Measurements from ENCODE around the gene MOCS3.

Gene MOCS3

DNA sequence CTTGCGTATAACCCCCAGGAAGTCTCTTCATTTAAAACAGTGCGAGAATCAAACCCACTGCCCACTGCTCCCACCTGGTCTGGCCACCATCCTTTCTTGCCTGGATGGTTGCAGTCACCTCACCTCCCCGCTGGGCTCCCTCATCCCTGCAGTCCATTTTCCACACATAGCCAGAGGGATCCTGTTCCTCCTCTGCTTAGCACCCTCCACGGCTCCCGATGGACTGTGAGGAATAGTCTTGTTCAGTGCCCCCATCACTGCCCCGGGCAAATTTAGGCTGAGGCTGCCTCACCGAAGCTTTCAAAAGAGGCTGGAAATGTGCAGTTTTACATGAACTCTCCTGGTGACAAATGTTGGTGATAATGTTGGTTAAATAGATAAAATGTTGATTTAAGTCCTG lies 46.6 kb downstream of the MOCS3 start:
- H3K4me3 ChIP-seq (ENCODE audit: low read length): no peak overlapping the region
- no peak for TF ChIP-seq ZNF274 (IDR thresholded peaks at IDR 0.05; ENCODE audit: low read depth, low read length)

DNA sequence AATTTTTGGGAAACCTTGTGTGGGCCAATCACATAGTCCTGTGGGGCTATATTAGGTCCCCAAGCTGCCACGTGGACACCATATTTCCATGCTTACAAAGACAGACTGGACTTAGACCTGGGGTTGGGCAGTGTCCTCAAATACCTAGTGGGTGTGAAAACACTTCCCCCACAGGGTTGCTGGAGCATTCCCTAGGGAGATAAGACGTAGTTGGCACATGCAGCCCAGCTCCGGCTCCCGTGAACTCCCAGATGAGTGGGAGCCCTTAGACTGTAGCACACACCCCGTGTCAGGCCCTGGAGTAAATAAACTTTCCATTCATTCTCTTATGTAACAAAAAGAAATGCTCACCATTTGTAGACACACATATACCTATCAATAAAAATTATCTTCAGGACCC lies 50.1 kb downstream of the MOCS3 start:
- no peak for TF ChIP-seq ZNF274 (IDR thresholded peaks at IDR 0.05; ENCODE audit: low read depth, low read length)
- H3K4me3 ChIP-seq (ENCODE audit: low read length): no peak overlapping the region

DNA sequence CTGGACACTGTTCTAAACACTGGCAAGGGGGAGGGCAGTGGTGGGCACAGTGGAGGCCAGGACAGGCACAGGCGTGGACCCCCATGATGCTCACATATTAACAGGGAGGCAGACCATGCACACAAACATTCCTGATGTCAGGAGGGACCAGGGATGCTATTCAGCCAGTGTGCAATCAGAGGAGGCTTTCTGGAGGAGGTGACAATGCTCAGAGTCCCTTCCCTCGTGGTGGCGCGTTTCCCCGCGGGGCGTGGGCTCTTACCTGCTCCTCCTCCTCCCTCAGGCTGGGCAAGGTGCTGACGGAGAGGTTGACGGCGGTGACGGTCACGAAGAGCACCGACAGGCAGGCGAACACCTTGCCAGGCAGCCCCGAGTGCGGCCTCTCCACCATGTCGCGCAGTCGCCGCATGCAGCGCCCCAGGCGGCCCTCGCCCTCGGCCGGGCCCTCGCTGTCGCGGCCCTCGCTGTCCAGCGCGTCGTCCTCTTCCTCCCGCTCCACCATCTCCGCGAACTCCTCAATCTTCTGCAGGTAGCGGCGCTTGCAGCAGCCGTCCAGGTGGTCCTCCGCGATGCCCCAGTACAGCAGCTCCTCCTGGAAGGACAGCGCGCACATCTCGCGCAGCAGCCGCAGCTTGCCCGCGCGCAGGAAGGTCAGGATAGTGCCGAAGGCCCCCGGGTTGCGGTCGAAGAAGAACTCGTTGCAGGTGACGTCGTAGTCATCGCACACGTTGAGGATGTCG lies 50.9 kb downstream of the MOCS3 start:
- no peak for TF ChIP-seq ZNF274 (IDR thresholded peaks at IDR 0.05; ENCODE audit: low read depth, low read length)
- H3K4me3 ChIP-seq (ENCODE audit: low read length): no peak overlapping the region

DNA sequence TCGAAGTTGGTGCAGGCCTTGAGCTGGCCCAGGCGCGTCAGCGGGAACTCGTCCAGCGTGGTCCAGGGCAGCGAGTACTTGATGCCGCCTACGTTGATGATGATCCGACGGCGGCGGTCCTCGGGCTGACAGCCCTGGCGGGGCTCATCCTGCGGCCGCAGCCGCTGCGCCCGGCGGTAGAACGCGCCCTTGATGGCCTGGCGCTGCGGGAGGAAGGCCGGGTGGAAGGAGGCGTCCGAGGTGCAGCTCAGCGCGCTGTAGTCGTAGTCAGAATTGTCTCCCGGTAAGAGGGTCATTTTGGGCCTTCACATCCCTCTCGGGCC lies 51.4 kb downstream of the MOCS3 start:
- TF ChIP-seq ZNF274 (IDR thresholded peaks at IDR 0.05; ENCODE audit: low read depth, low read length): no peak
- no peak overlapping the region for H3K4me3 ChIP-seq (ENCODE audit: low read length)

DNA sequence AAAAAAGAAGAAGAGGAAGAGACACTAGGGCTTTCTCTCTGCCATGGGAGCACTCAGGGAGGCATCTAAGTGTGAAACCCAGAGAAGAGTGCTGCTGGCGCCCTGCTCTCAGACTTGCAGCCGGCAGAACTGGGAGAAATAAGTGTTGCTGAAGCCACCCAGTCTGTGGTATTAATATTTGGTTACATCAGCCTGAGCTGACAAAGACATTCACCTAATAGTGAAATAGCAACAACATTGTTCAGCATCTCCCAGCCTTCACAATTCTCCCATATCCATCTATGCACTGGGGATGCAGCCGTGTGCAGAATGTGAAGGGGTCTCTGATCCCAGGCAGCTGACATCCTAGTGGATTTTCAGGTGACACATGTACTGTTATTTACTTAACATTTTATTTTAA lies 52.3 kb downstream of the MOCS3 start:
- TF ChIP-seq ZNF274 (IDR thresholded peaks at IDR 0.05; ENCODE audit: low read depth, low read length): no peak
- H3K4me3 ChIP-seq (ENCODE audit: low read length): no peak overlapping the region

DNA sequence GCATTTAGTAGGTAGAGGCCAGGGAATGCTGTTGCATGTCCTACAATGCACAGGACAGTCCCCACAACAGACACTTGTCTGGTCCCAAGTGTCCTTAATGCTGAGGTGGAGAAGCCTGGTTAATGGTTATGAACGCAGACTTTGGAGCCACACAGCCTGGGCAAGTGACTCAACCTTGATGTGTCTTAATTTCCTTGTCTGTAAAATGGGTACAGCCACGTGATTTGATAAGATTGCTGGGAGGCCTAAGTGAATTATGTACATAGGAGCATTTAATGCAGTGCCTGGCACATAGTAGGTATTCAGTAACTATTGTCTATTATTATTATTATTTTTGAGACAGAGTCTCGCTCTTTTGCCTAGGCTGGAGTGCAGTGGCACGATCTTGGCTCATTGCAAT lies 52.9 kb downstream of the MOCS3 start:
- TF ChIP-seq ZNF274 (IDR thresholded peaks at IDR 0.05; ENCODE audit: low read depth, low read length): no peak
- H3K4me3 ChIP-seq (ENCODE audit: low read length): no peak overlapping the region

DNA sequence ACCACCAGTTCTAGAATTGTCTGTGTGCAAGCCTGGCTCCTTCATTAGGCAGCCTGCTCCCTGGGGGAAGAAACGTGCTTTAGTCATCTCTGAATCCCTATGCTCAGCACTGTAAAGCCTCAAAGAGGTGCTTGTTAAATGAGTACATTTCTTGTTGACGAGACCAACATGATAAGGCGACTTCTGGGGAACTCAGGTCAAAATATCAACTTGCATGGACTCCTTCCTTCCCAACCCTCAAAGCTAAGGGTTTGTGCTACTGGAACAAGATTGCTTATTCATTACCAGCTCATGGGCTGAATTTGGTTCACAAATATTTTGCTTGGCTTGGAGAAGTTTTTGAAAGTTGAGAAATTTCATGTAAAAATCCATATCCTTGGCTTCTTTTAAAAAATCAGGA lies 53.7 kb downstream of the MOCS3 start:
- TF ChIP-seq ZNF274 (IDR thresholded peaks at IDR 0.05; ENCODE audit: low read depth, low read length): no peak
- no peak overlapping the region for H3K4me3 ChIP-seq (ENCODE audit: low read length)
